ENCODE results near the gene RPL13. TPM values are rescaled to one million over a fixed set of nuclear protein-coding genes. Genes with fewer than 3 reads are reported as not detected.
"Not testable (repeated sequence)": the region's sequence is repeated elsewhere in the genome, so short reads cannot be mapped to it uniquely, and the experiment has no call there.

The RPL13 gene
- total RNA-seq, 1 donor from 2014 or later: 4,195 TPM

DNA sequence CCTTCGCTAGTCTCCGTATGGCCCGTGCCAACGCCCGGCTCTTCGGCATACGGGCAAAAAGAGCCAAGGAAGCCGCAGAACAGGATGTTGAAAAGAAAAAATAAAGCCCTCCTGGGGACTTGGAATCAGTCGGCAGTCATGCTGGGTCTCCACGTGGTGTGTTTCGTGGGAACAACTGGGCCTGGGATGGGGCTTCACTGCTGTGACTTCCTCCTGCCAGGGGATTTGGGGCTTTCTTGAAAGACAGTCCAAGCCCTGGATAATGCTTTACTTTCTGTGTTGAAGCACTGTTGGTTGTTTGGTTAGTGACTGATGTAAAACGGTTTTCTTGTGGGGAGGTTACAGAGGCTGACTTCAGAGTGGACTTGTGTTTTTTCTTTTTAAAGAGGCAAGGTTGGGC lies 2.5 kb downstream of the RPL13 start:
- DNase-seq (ENCODE audit: low read depth): no peak

DNA sequence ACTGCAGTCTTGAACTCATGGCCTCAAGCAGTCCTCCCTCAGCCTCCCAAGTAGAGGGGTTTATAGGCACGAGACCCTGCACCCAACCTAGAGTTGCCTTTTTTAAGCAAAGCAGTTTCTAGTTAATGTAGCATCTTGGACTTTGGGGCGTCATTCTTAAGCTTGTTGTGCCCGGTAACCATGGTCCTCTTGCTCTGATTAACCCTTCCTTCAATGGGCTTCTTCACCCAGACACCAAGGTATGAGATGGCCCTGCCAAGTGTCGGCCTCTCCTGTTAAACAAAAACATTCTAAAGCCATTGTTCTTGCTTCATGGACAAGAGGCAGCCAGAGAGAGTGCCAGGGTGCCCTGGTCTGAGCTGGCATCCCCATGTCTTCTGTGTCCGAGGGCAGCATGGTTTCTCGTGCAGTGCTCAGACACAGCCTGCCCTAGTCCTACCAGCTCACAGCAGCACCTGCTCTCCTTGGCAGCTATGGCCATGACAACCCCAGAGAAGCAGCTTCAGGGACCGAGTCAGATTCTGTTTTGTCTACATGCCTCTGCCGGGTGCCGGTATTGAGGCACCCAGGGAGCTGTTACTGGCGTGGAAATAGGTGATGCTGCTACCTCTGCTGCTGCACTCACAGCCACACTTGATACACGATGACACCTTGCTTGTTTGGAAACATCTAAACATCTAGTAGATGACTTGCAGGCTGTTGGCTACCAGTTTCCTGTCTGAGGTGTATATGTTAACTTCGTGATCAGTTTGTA lies 3.3 kb downstream of the RPL13 start:
- peak; percentile 63 for DNase-seq (ENCODE audit: low read depth)

DNA sequence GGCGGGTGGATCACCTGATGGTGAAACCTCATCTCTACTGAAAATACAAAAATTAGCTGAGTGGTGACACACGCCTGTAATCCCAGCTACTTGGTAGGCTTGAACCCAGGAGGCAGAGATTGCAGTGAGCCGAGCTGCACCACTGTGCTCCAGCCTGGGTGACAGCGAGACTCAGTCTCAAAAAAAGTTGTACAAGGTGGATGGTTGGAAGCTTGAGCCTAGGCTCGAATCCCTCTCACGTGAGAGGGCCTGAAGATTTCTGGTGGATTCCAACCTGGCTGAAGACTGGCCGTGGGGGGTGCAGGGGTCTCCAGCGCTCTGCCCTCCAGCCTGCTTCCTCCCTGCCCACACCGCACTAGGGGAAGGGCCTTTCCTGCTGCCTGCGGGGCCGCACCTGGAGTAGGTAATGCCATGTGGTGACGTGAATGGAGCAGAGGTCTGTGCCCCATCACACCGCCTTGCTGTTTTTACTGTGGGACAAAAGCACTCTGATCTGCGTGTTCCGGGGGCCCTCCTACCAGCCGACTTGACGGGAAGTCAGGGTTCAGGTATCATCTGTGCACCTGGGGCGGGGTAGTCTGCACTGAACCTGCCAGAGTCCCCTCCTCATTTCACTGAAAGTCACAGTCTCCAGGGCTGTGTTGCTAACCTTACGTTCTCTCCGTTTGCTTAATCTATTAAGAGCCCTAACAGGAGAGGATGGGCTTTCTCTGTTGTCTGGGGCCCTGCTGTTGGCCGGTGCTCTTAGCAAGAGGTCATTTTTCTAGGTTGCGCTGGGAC lies 4.2 kb downstream of the RPL13 start:
- DNase-seq (ENCODE audit: low read depth): no peak

DNA sequence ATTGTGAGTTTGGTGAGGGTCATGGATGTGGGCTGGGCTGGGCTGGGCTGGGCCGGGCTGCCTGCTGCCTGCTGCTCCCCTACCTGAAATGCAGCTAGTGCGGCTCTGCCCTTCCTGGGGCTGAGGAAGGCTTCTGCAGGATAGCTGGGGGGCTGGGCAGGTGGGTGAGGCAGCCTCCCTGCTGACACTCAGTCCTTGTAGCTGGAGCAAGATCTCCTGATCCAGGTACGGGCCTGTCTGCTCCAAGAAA lies 4.7 kb downstream of the RPL13 start:
- DNase-seq (ENCODE audit: low read depth): no peak

DNA sequence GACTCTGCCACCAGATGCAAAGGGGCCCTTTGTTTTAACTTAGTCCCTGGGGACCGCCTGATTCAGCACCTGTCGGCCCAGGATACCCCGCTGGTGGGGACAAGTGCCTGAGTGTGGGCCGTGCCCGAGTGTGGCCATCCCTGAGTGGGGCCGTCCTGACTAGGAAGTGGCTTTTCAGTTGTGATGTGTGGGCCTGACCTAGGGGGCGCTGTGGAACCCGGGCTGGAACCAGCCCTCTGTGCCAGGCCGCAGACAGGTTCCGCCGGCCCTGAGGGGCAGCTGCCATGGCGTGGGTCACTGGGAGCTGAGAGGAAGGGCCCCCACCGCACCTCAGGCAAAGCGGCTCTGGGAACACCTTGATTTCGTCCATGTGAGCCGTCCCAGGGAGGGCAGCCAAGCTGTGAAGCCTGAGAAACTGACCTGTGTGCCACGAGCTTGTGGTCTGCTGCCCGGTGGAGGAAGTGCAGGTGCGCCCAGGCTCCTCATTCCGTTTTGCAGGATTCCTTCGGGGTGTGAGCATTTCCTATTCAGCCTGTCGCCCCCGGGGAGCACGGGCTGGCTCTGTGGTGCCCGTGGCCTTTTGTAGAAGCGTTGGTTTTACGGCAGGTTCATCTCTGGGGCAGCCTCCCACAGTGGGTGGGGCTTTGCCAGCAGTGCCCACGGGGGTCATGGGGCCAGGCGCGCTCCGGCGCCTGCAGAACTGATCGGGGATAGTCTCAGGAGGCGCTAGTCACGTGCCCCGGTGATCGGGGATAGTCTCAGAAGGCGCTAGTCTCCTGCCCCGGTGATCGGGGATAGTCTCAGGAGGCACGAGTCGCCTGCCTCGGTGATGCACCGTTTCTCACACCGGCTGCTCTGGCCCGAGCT lies 5.3 kb downstream of the RPL13 start:
- DNase-seq (ENCODE audit: low read depth): peak; percentile 73

DNA sequence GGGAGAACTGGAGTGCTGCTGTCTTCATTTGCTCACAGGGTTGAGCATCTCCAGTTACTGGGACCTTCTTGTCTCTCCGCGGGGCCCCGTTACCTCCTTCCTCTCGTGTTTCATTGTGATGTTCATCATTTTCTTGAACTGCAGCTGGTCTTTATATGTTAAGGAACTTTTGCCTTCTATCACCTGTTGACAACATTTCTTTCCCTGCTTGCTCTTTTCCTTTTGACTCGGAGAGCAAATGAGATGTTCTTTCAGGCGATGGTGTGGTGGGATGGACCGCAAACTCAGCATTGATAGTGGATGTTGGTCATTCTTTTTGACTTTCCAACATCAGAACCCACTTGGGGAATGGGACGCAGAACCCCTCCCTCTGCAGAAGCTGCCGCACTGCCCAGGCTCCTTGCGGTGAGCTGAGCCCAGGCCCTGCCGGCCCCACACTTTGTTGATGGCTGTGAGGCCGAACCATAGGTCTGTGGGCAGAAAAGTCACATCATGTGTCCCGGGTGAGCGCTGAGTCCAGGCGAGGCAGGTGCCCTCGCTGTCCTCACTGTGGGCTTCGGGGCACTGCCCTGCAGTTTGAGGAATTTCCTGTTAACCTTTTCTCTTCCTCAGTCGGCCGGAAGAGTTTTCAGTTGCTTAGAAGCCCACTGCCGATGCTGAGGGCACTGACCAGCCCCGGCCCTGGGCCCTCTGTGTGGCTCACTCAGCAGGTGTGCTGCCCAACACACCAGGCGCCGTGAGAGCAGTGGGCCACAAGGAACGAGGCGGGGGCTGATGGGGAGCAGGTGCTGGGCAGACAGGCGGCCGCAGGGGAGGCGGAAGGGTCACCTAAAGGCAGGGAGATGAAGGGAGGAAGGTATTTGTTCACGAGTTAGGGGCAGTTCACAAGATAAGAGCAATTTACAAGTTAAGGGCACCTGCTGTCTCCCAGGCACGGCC lies 7.4 kb downstream of the RPL13 start:
- DNase-seq (ENCODE audit: low read depth): no peak

DNA sequence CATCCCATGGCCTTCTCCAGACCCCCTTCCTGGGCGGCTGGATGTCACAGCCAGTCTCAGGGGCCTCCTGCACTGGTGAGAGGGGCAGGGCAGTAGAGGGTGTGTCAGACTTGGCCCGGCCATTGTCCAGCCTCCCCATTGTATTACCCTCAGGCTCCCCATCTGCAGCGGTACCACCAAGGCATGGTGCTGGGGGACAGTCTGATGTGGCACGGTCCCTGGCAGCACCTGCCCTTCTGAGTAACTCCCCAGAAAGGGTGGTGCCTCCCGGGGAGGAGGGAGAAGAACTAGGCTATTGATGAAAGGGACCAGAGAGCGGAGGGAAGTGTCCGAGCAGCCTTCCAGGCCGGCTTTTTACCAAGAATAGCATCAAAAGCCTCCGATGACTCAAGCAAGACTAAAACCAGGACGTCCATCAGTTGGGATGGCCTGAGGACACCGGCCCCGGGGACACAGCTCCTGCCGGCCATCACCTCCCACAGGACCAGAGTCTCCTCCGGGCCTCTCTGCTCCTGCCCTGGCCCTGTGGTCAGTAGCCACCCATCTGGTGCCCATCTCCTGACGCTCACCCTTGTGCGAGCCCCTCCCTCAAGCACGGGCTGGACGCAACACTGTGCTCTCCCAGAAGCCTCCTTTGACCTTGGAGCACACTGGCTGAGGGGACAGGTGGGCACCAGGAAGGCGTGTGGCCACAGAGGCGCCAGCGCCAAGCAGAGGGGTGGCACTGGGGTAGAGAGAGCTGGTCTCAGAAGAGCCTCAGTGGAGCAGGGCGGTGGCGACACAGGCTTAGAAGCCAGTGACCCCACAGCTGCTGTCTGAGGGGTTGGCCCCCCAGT lies 9.2 kb downstream of the RPL13 start:
- DNase-seq (ENCODE audit: low read depth): no peak

DNA sequence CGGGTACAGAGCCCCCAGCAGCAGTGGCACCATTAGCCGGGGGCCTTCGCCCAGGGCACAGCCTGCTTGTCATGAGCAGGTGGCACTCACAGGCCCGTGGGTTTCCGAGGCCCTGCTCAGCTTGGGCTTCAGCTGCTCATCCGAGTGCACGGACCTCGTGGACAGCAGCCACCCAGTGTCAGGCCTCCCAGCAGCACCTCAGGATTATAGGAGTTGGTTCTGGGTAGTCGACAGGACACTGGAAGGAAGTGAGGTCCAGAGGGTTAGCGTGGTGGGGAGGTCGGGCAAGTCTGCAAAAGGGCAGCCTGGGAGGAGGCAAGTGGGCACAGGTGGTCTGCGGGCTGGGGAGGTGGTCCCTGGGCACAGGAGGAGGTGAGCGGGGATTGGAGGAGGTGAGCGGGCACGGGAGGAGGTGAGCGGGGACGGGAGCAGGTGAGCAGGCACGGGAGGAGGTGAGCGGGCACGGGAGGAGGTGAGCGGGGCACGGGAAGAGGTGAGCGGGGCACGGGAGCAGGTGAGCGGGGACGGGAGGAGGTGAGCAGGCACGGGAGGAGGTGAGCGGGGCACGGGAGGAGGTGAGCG lies 10.0 kb downstream of the RPL13 start:
- DNase-seq (ENCODE audit: low read depth): peak; percentile 30

DNA sequence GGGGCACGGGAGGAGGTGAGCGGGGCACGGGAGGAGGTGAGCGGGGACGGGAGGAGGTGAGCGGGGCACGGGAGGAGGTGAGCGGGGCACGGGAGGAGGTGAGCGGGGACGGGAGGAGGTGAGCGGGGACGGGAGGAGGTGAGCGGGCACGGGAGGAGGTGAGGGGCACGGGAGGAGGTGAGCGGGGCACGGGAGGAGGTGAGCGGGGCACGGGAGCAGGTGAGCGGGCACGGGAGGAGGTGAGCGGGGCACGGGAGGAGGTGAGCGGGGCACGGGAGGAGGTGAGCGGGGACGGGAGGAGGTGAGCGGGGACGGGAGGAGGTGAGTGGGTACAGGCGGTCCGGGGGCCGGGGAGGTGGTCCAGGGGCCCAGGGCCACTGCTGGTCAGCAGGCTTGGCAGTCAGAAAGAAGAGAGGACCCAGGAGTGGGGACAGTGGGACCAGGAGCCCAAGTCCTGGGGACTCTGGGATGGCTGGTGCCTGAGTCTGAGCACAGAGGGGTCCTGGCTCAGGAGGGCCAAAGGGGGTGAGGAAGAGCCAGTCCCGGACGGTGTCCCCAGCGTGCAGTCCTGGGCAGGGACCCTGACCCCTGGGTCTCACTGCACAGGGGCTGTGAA lies 10.6 kb downstream of the RPL13 start:
- not testable (repeated sequence) for DNase-seq (ENCODE audit: low read depth)

DNA sequence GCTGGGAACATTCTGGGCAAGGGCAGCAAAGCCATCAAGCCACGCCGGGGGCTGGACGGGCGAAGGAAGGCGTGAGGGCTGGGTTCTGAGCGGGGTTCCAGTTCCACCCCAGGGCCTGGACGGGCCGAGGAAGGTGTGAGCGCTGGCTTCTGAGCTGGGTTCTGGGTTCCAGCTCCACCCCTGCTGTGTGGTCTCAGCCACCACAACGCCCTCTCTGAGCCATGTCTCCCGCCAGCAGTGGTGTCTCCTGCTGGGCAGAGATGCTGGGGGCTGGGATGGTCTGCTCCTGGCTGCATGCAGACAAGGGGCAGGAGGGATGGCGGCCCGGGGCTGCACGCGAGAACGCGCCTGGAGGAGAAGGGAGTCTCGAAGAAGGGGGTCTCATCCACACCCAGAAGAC lies 11.2 kb downstream of the RPL13 start:
- DNase-seq (ENCODE audit: low read depth): no peak

DNA sequence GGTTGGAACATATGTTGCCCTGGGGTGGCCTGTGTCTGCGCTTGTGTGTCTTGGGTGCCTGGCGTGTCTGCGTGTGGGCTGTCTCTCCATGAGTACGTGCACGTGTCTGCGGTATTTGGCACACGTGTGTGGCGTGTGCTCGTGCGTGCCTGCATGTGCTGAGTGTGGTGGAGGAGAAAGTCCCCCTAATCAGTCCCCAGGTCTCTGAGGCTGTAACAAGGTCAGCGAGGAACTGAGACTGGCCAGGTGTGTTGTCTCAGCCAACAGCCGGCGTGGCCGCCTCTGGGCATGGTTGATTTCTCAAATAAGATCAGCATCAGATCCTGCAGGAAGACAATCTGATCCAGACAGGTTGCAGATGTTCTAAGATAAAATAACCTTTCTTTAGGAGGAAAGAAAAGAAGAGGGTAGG lies 11.6 kb downstream of the RPL13 start:
- no peak for DNase-seq (ENCODE audit: low read depth)

DNA sequence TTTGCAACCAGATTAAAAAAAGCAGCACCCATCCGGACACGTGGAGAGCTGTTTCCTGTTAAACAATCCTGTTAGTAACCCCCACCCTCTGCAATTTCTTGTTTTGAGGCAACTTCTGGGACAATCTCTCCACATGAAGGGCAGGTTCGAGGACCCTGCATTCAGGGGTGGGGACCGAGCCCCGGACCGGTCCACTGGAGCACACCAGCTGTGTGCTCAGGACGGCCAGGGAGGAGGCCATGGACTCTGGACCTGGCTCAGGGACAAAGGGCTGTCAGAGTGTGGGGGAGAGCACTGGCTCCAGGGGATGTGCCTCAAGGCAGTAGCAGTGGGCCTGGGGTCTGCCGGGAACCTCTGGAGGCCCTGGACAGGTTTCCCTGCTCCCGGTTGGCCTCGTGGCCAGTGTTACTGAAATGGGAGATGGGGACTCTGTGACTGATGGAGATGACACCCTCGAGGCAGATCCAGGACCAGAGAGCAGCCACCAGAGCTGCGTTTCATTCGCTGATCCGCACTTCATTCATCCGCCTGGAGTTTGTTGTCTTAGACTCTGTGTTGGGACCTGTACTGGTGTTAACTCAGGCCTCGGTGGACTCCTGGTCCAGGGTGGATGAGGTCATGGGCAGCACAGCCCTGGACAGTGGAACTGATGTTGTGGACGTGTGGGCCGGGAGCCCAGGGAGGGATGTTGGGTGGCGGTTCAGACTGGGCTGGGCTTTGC lies 12.2 kb downstream of the RPL13 start:
- no peak for DNase-seq (ENCODE audit: low read depth)

DNA sequence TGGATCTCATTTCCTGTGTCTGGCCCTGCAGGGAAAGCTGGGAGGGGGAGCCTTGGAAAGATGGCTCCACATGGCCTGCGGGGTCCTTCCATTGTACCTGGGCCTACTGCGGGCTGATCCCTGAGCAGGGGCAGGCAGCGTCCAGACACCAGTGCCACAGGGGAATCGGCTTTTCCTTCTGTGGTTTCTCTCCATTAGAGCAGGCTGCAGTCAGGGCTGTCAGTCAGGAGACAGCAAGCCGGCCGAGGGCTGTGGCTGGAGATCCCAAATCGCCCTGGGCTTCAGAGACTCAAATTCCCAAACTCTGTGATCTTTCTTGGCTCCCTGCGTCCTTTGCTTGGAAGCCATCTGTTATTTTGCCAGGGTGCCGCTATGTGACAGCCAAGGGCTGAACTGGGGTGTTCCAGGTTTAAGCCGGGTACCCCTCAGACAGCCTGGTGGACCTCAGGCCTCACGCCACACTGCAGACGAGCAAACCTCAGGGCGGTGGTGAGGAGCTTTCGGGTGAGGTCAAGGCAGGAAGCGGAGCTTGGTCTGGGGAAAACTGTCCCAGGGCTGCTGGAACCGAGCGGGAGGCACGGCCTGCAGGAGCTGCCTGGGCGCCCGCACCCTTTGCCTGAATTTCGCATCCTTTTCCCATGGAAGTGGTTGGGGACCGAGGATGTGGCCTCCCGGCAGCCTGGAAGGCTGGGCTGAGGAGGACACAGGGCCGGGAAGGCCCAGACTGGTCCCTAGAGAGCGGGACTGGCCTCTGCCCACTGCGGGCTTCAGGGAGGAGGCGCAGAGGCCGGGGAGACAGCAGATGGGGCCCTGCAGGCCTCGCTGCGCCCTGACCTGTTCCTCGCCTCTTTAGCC lies 13.6 kb downstream of the RPL13 start:
- DNase-seq (ENCODE audit: low read depth): peak; percentile 48

DNA sequence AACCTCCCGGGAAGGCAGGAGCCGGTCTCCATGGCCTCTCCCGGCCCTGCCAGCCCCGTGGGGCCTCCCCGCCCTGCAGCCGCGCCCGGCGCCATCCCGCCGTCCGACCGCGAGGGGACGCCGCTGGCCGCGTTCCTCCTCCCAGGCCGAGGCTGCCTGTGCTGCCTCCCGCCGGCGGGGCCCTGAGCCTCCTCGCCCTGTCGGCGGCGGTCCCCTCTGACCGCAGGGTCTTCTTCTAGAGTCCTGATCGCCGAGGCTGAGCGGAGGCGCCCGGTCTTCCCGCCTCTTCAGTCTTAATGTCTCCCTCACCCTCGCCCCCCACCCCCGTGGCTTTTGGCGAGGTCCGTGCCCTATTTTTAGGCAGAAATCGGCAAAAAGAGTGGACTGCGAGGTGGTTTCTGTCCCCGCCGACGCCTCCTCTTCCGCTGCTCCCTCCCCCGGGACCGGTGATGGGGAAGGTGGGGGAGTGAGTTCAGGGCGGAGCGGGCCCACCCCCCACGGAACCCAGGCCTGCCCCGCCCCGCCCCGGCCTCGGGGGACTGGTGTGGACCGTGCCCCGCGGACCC lies 14.3 kb downstream of the RPL13 start:
- peak; percentile 70 for DNase-seq (ENCODE audit: low read depth)

DNA sequence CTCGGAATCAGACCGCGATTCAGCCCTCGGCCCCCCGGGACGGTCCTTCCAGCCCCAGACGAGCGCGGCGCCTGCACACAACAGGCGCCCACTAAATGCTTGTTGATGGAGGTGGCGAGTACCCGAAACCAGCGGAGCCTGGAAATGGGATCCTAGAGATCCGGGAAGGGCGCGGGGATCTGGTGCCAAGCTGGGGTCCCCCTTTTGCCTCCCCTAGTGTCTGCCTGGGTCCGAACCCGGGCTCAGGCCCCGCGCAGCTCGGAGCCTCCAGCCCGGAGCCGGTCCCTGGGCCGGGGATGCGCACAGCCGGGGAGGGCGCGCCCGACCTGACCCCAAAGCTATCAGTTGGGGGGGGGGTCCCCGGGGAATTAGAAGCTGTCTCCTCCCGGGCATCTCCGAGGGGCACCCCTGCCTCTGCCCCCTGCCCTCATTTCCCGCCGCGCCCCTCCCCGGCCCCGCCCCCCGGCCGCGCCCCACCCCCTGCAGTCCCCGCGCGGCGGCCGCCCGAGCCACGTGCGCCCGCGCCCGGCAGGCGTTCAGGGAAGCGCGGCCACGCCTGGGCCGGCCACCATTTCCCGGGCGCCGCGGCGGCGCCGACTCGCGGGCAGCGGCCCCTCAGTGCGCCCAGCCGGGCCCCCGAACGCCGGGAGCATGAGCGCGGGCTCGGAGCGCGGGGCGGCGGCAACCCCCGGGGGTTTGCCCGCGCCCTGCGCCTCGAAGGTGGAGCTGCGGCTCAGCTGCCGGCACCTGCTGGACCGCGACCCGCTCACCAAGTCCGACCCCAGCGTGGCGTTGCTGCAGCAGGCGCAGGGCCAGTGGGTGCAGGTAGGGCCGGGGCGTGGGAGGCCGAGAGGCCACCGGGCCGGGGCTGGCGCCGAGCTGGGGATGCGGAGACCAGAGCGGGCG lies 15.0 kb downstream of the RPL13 start, which contains the start of gene CPNE7:
Gene CPNE7, plus strand, starts transcription at position 512 of the 906 bp plus-strand sequence. Its CDS starts 140 bp downstream, at position 652.
- DNase-seq (ENCODE audit: low read depth): no peak

All from myocyte (in vitro differentiated cells).